Smooth muscle cell (in vitro differentiated cells): ENCODE data around the gene KRTAP4-16. TPM values are rescaled to one million over a fixed set of nuclear protein-coding genes. Genes with fewer than 3 reads are reported as not detected.
"Not testable (repeated sequence)": the region's sequence is repeated elsewhere in the genome, so short reads cannot be mapped to it uniquely, and the experiment has no call there.

Experiments used
- DNase-seq: peaks from one replicate; lab custom pipeline; 2025; ENCODE audit not compliant: unreplicated experiment; lab: John Stamatoyannopoulos, UW
- H2AFZ ChIP-seq: fragments of 200-600 bp; sonication (generic); 2 replicates; pipeline ENCODE4 v1.6.0; 2016; ENCODE audit warnings: antibody characterized with exemption, low read depth, mild to moderate bottlenecking
- H3F3A ChIP-seq: fragments of 200-600 bp; sonication (generic); 2 replicates; pipeline ENCODE4 v1.6.0; 2017; ENCODE audit warnings: antibody characterized with exemption, low read depth
- H3K27ac ChIP-seq: fragments of 200-600 bp; sonication (generic); 2 replicates; pipeline ENCODE4 v1.5.1; 2016; ENCODE audit warnings: low read depth, mild to moderate bottlenecking
- H3K27me3 ChIP-seq: fragments of 200-600 bp; sonication (generic); 2 replicates; pipeline ENCODE4 v1.6.1; 2016; ENCODE audit warnings: low read depth, mild to moderate bottlenecking
- H3K36me3 ChIP-seq: fragments of 200-600 bp; sonication (generic); 2 replicates; pipeline ENCODE4 v1.5.1; 2016; ENCODE audit warnings: low read depth
- H3K4me1 ChIP-seq: fragments of 200-600 bp; sonication (generic); 2 replicates; pipeline ENCODE4 v1.5.1; 2016; ENCODE audit warnings: low read depth
- H3K4me2 ChIP-seq: fragments of 200-600 bp; sonication (generic); 2 replicates; pipeline ENCODE4 v1.6.0; 2016; ENCODE audit warnings: mild to moderate bottlenecking
- H3K4me3 ChIP-seq: fragments of 200-600 bp; sonication (generic); 2 replicates; pipeline ENCODE4 v1.5.1; 2016; ENCODE audit warnings: mild to moderate bottlenecking
- H3K79me2 ChIP-seq: fragments of 200-600 bp; sonication (generic); 2 replicates; pipeline ENCODE4 v1.6.0; 2016; ENCODE audit warnings: low read depth, mild to moderate bottlenecking
- H3K9ac ChIP-seq: fragments of 200-600 bp; sonication (generic); 2 replicates; pipeline ENCODE4 v1.6.0; 2016; ENCODE audit warnings: low read depth
- H3K9me3 ChIP-seq: fragments of 200-600 bp; sonication (generic); replicated peaks from 2 replicates; pipeline ENCODE4 v1.5.1; 2016; ENCODE audit warnings: low read depth
- H4K20me1 ChIP-seq: fragments of 200-600 bp; sonication (generic); 2 replicates; pipeline ENCODE4 v1.6.0; 2016; ENCODE audit warnings: low read depth
- WGBS: methylation state at CpG from one replicate; pipeline ENCODE4 v1.1.7; 2016; ENCODE audit warnings: low lambda C conversion rate; 5-methylcytosine and 5-hydroxymethylcytosine counted together
- polyA plus RNA-seq: library from polyadenylated mRNA; unstranded; fragments of >200 nt; fragmentation: Nextera tagmentation; extraction: Ambion mirVana; gene quantifications from 2 replicates; pipeline ENCODE4 v1.2.1, GENCODE V29; 2016
- total RNA-seq: library from RNA; depleted of rRNA; stranded (reverse); fragments of >200 nt; gene quantifications from 2 replicates; pipeline ENCODE4 v1.2.3, GENCODE V29; 2014
- TF ChIP-seq, protein P1 (sequence below): fragments of 200-600 bp; sonication (generic); IDR thresholded peaks from 2 replicates; pipeline ENCODE4 v1.5.1; 2017; ENCODE audit warnings: borderline replicate concordance, mild to moderate bottlenecking, antibody characterized with exemption; ENCODE audit not compliant: insufficient read depth, poor library complexity, severe bottlenecking

Gene KRTAP4-16
- total and polyA plus RNA-seq, 2 experiments from 2014 or later, result not detected

GRCh38 chr17:41140360-41141131, 38.5 kb upstream of the KRTAP4-16 start, which contains the start of gene KRTAP4-6:
TSS of gene KRTAP4-6 (minus strand) at chr17:41140544. CDS start at chr17:41140487, 57 bp downstream.
- no peak within 1 kb of the TSS for H2AFZ ChIP-seq

DNA sequence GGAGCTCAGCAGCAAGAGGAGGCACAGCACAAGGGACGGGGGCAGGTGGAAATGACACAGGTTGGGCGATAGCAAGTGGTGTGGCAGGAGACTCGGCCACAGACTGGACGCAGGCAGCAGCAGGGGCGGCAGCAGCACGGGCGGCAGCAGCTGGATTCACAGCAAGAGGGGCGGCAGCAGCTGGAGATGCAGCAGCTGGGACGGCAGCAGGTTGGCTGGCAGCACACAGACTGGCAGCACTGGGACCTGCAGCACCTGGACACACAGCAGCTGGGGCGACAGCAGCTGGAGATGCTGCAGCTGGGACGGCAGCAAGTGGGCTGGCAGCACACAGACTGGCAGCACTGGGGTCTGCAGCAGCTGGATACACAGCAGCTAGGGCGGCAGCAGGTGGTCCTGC, 37.9 kb upstream of the KRTAP4-16 start:
- not testable (repeated sequence) for H3K79me2 ChIP-seq, H3F3A ChIP-seq, H3K9ac ChIP-seq, H3K27ac ChIP-seq, H4K20me1 ChIP-seq, H3K9me3 ChIP-seq, H3K36me3 ChIP-seq, H2AFZ ChIP-seq, H3K4me3 ChIP-seq, H3K4me2 ChIP-seq, H3K27me3 ChIP-seq, DNase-seq, H3K4me1 ChIP-seq
- 91% methylated on average over 11 of the region's 12 CpGs for WGBS

More at GRCh38 chr17:41140360-41141131, 38.5 kb upstream of the KRTAP4-16 start, which contains the start of gene KRTAP4-6:
- no peak within 1 kb of the TSS for H3K9ac ChIP-seq
- peak within 1 kb of the TSS; percentile 25 for H3K27ac ChIP-seq
- H3K27me3 ChIP-seq, result no peaks in the 10 kb centered on the region
- no peaks in the 10 kb centered on the region for H3K4me1 ChIP-seq
- TF ChIP-seq, protein P1, sequence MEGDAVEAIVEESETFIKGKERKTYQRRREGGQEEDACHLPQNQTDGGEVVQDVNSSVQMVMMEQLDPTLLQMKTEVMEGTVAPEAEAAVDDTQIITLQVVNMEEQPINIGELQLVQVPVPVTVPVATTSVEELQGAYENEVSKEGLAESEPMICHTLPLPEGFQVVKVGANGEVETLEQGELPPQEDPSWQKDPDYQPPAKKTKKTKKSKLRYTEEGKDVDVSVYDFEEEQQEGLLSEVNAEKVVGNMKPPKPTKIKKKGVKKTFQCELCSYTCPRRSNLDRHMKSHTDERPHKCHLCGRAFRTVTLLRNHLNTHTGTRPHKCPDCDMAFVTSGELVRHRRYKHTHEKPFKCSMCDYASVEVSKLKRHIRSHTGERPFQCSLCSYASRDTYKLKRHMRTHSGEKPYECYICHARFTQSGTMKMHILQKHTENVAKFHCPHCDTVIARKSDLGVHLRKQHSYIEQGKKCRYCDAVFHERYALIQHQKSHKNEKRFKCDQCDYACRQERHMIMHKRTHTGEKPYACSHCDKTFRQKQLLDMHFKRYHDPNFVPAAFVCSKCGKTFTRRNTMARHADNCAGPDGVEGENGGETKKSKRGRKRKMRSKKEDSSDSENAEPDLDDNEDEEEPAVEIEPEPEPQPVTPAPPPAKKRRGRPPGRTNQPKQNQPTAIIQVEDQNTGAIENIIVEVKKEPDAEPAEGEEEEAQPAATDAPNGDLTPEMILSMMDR, result no peak
- no peaks in the 10 kb centered on the region for H3F3A ChIP-seq
- H3K36me3 ChIP-seq, result no peaks in the 10 kb centered on the region
- H4K20me1 ChIP-seq, result no peaks in the 10 kb centered on the region
- no peak within 1 kb of the TSS for H3K4me2 ChIP-seq
- DNase-seq, result no peak
- no peaks in the 10 kb centered on the region for H3K79me2 ChIP-seq
- H3K9me3 ChIP-seq, result peaks cover 3% of the 10 kb centered on the region
- 88% methylated on average over 6 of the region's 6 CpGs for WGBS
- no peak within 1 kb of the TSS for H3K4me3 ChIP-seq

DNA sequence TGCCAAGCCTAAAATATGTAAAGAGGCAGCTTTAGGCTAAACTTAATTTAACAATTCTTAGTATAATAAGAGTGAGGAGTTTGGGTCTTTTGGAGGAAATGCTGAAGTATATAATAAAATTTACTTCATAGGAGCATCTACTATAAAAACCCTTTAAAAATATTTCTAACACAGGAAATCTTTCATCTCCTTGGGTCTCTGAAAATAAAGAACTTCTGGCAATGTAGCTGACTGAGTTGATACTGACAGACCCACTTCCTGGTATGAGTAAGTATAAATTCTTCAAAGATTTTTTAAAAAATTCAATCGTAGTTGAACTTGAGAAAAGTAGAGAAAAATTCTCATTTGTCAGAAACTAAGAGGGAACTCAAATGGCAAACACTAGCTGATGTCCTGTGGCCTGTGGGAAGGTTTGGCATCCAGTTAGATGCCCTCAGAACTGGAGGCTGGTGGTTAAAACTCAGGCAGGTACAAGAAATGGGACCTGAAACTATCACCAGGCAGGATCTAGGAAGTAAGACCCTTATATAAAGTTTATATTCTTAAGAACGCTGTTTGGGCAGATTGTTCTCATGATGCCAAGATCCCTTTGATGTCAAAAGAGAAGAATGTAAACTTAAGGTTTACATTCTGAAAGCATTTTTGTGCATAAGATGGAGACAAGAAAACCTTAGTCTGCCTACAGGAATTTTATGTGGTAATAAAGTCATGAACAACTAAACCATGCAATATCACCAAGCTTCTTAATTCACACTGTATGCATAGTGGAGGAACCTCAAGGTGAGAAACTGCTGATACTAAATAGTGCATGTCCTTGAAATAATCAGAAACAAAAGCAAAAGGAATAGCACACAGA, 32.1 kb upstream of the KRTAP4-16 start:
- Histone ChIP-seq H3K9ac (no peak overlapping the region), H4K20me1 (no peaks in the 10 kb centered on the region), H3K27me3 (no peaks in the 10 kb centered on the region), H3K4me2 (no peak overlapping the region), H2AFZ (no peak overlapping the region), H3K79me2 (no peaks in the 10 kb centered on the region), H3K4me3 (no peak overlapping the region), H3K4me1 (no peaks in the 10 kb centered on the region), H3K27ac (no peak overlapping the region), H3F3A (no peaks in the 10 kb centered on the region), H3K9me3 (peaks cover 3% of the 10 kb centered on the region), H3K36me3 (no peaks in the 10 kb centered on the region)
- TF ChIP-seq, protein P1, result no peak
- DNase-seq, result no peak
- WGBS, result 86% methylated on average over 2 of the region's 2 CpGs

- Histone ChIP-seq H3K27ac (peak overlapping the region; percentile 53), H3K9ac (no peak overlapping the region), H3K79me2 (no peaks in the 10 kb centered on the region), H3K4me3 (no peak overlapping the region), H3K36me3 (no peaks in the 10 kb centered on the region), H3F3A (no peaks in the 10 kb centered on the region), H4K20me1 (no peaks in the 10 kb centered on the region), H3K4me1 (no peaks in the 10 kb centered on the region), H3K27me3 (no peaks in the 10 kb centered on the region), H3K4me2 (no peak overlapping the region), H3K9me3 (peaks cover 2% of the 10 kb centered on the region), H2AFZ (no peak overlapping the region)
- WGBS, result 68% methylated on average over 3 of the region's 3 CpGs
- DNase-seq, result no peak
- TF ChIP-seq, protein P1, result no peak
These were observed 30.0 kb upstream of the KRTAP4-16 start for GRCh38 chr17:41131979-41132378.
